Activated CD4-positive, alpha-beta memory T cell treated with anti-CD3 and anti-CD28 coated beads for 36 hours (primary cell): ENCODE data around the gene NEBL. TPM values are rescaled to one million over a fixed set of nuclear protein-coding genes. Genes with fewer than 3 reads are reported as not detected.

Experiments used
- CTCF ChIA-PET: fragments of 350-600 bp; sonication (Branson Sonifier 250); formaldehyde crosslinking; loops from one replicate; lab custom pipeline; 2021; ENCODE audit warnings: antibody characterized with exemption, inconsistent platforms; lab: Charles Lee
- POLR2A ChIA-PET: fragments of 350-600 bp; sonication (Branson Sonifier 250); formaldehyde crosslinking; loops from one replicate; lab custom pipeline; 2021; ENCODE audit warnings: antibody characterized with exemption; lab: Charles Lee
- DNase-seq: peaks from one replicate; pipeline ENCODE4 v3.0.0-alpha.2; 2020
- H3K27ac Mint-ChIP-seq: one replicate; pipeline ENCODE4 v1.8.0; 2021; ENCODE audit warnings: mixed read lengths
- H3K27me3 Mint-ChIP-seq: one replicate; pipeline ENCODE4 v1.8.0; 2021; ENCODE audit warnings: mixed read lengths
- H3K36me3 Mint-ChIP-seq: one replicate; pipeline ENCODE4 v1.8.0; 2021; ENCODE audit warnings: mixed read lengths
- H3K4me1 Mint-ChIP-seq: one replicate; pipeline ENCODE4 v1.8.0; 2021; ENCODE audit warnings: low read depth, mixed read lengths
- H3K4me3 Mint-ChIP-seq: one replicate; pipeline ENCODE4 v1.8.0; 2021; ENCODE audit warnings: mild to moderate bottlenecking, mixed read lengths
- H3K9me3 Mint-ChIP-seq: one replicate; pipeline ENCODE4 v1.8.0; 2021; ENCODE audit warnings: mixed read lengths
- intact Hi-C: fragments of 100-400 bp; cut with micrococcal nuclease; formaldehyde crosslinking; loops from one replicate; pipeline ENCODE4 v1.15.1; 2023
- total RNA-seq, 2 experiments: library from RNA; stranded (reverse); gene quantifications; one replicate each; pipeline ENCODE4 v1.2.3, GENCODE V29; 2021

Gene NEBL
- total RNA-seq, 2 experiments from 2014 or later = not detected

GRCh38 chr10:20922451-20922850 is 25.3 kb upstream of the NEBL start:
- no peak overlapping the region for H3K27ac Mint-ChIP-seq
- no peak overlapping the region for H3K4me3 Mint-ChIP-seq
- CTCF ChIA-PET = no interaction called here
- H3K36me3 Mint-ChIP-seq = no peaks in the 10 kb centered on the region
- POLR2A ChIA-PET = no interaction called here
- no peaks in the 10 kb centered on the region for H3K9me3 Mint-ChIP-seq
- intact Hi-C loops = no loop called here
- DNase-seq = no peak
- H3K4me1 Mint-ChIP-seq = no peaks in the 10 kb centered on the region
- H3K27me3 Mint-ChIP-seq = no peaks in the 10 kb centered on the region

GRCh38 chr10:20922033-20922432 is 24.9 kb upstream of the NEBL start:
- no peak overlapping the region for H3K4me3 Mint-ChIP-seq
- POLR2A ChIA-PET = no interaction called here
- no peaks in the 10 kb centered on the region for H3K4me1 Mint-ChIP-seq
- H3K36me3 Mint-ChIP-seq = no peaks in the 10 kb centered on the region
- H3K27me3 Mint-ChIP-seq = no peaks in the 10 kb centered on the region
- no peak for DNase-seq
- H3K27ac Mint-ChIP-seq = no peak overlapping the region
- H3K9me3 Mint-ChIP-seq = no peaks in the 10 kb centered on the region
- intact Hi-C loops = no loop called here
- CTCF ChIA-PET = no interaction called here

GRCh38 chr10:20920061-20920460 is 22.9 kb upstream of the NEBL start:
- POLR2A ChIA-PET = no interaction called here

GRCh38 chr10:20919481-20919880 is 22.4 kb upstream of the NEBL start:
- Mint-ChIP-seq H3K9me3 (no peaks in the 10 kb centered on the region), H3K27ac (no peak overlapping the region), H3K4me1 (no peaks in the 10 kb centered on the region), H3K27me3 (peaks cover 1% of the 10 kb centered on the region), H3K36me3 (no peaks in the 10 kb centered on the region), H3K4me3 (no peak overlapping the region)
- ChIA-PET POLR2A (no interaction called here), CTCF (no interaction called here)
- intact Hi-C loops = no loop called here
- no peak for DNase-seq

More at GRCh38 chr10:20920061-20920460, 22.9 kb upstream of the NEBL start:
- intact Hi-C loops = no loop called here
- H3K36me3 Mint-ChIP-seq = no peaks in the 10 kb centered on the region
- no peaks in the 10 kb centered on the region for H3K4me1 Mint-ChIP-seq
- H3K4me3 Mint-ChIP-seq = no peak overlapping the region
- H3K27ac Mint-ChIP-seq = no peak overlapping the region
- DNase-seq = no peak
- CTCF ChIA-PET = no interaction called here
- no peaks in the 10 kb centered on the region for H3K9me3 Mint-ChIP-seq
- H3K27me3 Mint-ChIP-seq = peaks cover 1% of the 10 kb centered on the region

- Mint-ChIP-seq H3K9me3 (no peaks in the 10 kb centered on the region), H3K4me1 (no peaks in the 10 kb centered on the region), H3K4me3 (no peak overlapping the region), H3K36me3 (no peaks in the 10 kb centered on the region), H3K27me3 (peaks cover 1% of the 10 kb centered on the region), H3K27ac (no peak overlapping the region)
- intact Hi-C loops = no loop called here
- CTCF ChIA-PET = no interaction called here
- POLR2A ChIA-PET = no interaction called here
- no peak for DNase-seq
Measured at GRCh38 chr10:20916976-20917375, 19.9 kb upstream of the NEBL start.

DNA sequence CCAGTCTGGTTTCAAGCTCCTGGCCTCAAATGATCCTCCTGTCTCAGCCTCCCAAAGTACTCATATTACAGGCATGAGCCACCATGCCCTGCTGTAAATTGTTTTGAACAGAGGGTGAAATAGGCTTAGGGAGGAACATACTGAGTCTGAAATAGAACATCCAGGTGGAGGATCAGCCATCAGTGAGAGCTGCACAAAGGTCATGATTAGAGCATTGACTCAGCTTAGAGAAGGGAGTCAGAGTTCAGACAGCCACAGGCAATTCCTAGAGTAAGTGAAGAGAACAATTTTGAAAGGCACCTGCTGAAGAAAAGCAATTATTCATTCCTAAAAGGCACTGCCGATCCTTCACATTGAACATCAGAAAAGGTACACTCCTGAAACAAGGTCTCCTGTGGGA is 15.9 kb upstream of the NEBL start:
- Mint-ChIP-seq H3K4me1 (no peaks in the 10 kb centered on the region), H3K27ac (no peak overlapping the region), H3K9me3 (no peaks in the 10 kb centered on the region), H3K4me3 (no peak overlapping the region), H3K27me3 (peaks cover 1% of the 10 kb centered on the region), H3K36me3 (no peaks in the 10 kb centered on the region)
- CTCF ChIA-PET = no interaction called here
- intact Hi-C loops = no loop called here
- no peak for DNase-seq
- POLR2A ChIA-PET = no interaction called here

GRCh38 chr10:20911626-20912025 is 14.5 kb upstream of the NEBL start:
- intact Hi-C loops = no loop called here
- no peaks in the 10 kb centered on the region for H3K36me3 Mint-ChIP-seq
- no peak overlapping the region for H3K4me3 Mint-ChIP-seq
- no peaks in the 10 kb centered on the region for H3K4me1 Mint-ChIP-seq
- H3K9me3 Mint-ChIP-seq = no peaks in the 10 kb centered on the region
- H3K27ac Mint-ChIP-seq = no peak overlapping the region
- POLR2A ChIA-PET = no interaction called here
- peaks cover 1% of the 10 kb centered on the region for H3K27me3 Mint-ChIP-seq
- CTCF ChIA-PET = no interaction called here
- DNase-seq = no peak

DNA sequence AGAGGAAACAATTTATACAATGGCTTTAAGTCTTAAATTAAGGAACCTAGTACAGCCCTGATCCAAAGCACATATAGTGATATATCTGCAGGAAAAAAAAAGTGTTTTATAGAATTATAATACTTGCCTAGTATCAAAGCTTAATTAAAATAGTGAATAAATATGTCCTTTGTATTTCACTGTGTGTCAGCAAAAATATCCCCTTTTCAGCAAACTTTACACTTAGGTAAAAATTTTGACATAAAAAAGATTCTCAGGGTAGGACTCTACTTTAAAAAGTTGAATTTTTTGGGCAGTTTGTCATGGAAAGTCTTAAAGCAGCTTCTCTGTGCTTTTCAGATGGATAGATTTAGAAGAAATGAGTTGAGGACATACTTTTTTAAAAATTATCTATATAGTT is 12.7 kb upstream of the NEBL start:
- ChIA-PET CTCF (no interaction called here), POLR2A (no interaction called here)
- Mint-ChIP-seq H3K4me1 (no peaks in the 10 kb centered on the region), H3K9me3 (no peaks in the 10 kb centered on the region), H3K36me3 (no peaks in the 10 kb centered on the region), H3K4me3 (no peak overlapping the region), H3K27ac (no peak overlapping the region), H3K27me3 (no peaks in the 10 kb centered on the region)
- intact Hi-C loops = no loop called here
- no peak for DNase-seq

DNA sequence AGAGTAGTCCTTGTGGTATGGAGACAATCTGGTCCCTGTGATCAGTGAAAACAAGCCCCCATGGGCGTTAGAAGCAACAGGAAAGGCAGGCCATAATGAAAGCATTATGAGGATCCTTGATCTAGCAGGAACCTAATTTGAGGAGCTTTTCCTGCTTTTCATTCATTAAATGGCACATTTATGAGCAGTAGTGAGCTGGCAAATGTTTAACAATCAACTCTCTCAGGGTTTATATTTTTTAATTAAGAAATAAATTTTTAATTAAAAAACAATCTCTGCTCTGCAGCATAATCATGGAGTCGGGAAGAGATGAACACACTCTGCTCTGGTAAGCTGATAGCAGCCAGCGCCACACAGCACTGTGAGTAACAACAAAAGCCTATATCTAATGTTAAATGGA is 11.3 kb upstream of the NEBL start:
- Mint-ChIP-seq H3K4me1 (no peaks in the 10 kb centered on the region), H3K27me3 (no peaks in the 10 kb centered on the region), H3K27ac (no peak overlapping the region), H3K36me3 (no peaks in the 10 kb centered on the region), H3K9me3 (peaks cover 3% of the 10 kb centered on the region), H3K4me3 (no peak overlapping the region)
- CTCF ChIA-PET = no interaction called here
- POLR2A ChIA-PET = no interaction called here
- DNase-seq = no peak
- intact Hi-C loops = no loop called here

- peaks cover 3% of the 10 kb centered on the region for H3K9me3 Mint-ChIP-seq
- CTCF ChIA-PET = no interaction called here
Measured at GRCh38 chr10:20903635-20904390, 6.7 kb upstream of the NEBL start.

GRCh38 chr10:20901110-20901509 is 4.0 kb upstream of the NEBL start:
- intact Hi-C loops = no loop called here
- DNase-seq = no peak
- no peaks in the 10 kb centered on the region for H3K27me3 Mint-ChIP-seq
- H3K4me3 Mint-ChIP-seq = no peak overlapping the region
- POLR2A ChIA-PET = no interaction called here
- H3K9me3 Mint-ChIP-seq = peaks cover 3% of the 10 kb centered on the region
- no peak overlapping the region for H3K27ac Mint-ChIP-seq
- no peaks in the 10 kb centered on the region for H3K36me3 Mint-ChIP-seq
- no peaks in the 10 kb centered on the region for H3K4me1 Mint-ChIP-seq
- CTCF ChIA-PET = no interaction called here

More at GRCh38 chr10:20903635-20904390, 6.7 kb upstream of the NEBL start:
- no peak overlapping the region for H3K4me3 Mint-ChIP-seq
- intact Hi-C loops = no loop called here
- no peaks in the 10 kb centered on the region for H3K4me1 Mint-ChIP-seq
- DNase-seq = no peak
- H3K27me3 Mint-ChIP-seq = no peaks in the 10 kb centered on the region
- H3K27ac Mint-ChIP-seq = no peak overlapping the region
- POLR2A ChIA-PET = no interaction called here
- H3K36me3 Mint-ChIP-seq = no peaks in the 10 kb centered on the region

- Mint-ChIP-seq H3K27me3 (no peaks in the 10 kb centered on the region), H3K4me1 (no peaks in the 10 kb centered on the region), H3K4me3 (no peak overlapping the region), H3K9me3 (peaks cover 3% of the 10 kb centered on the region), H3K36me3 (no peaks in the 10 kb centered on the region), H3K27ac (no peak overlapping the region)
- POLR2A ChIA-PET = no interaction called here
- no peak for DNase-seq
- CTCF ChIA-PET = no interaction called here
- intact Hi-C loops = no loop called here
Measured at GRCh38 chr10:20898866-20899535, 1.9 kb upstream of the NEBL start.

DNA sequence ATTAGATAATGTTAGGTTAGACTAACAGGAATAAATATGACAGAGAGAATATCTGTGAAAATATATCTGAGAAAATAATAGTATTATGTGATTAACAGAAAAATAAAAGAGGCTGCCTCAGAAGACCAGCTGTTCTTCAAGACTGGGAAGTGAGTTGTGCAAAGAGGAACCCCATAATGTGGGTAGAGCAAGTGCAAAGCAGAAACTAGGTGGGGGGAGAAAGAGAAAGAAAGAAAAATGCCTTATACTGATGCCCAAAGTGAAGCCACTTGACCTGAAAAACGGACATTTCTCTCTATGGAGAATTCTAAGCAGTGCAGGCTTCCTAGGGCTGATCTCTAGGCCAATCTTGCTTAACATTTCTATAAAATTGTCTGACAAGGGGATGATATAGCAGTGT is 3.8 kb downstream of the NEBL start:
- H3K27ac Mint-ChIP-seq = no peak overlapping the region
- CTCF ChIA-PET = no interaction called here

More for the DNA sequence above, 3.8 kb downstream of the NEBL start:
- POLR2A ChIA-PET = no interaction called here
- H3K4me3 Mint-ChIP-seq = no peak overlapping the region
- no peaks in the 10 kb centered on the region for H3K36me3 Mint-ChIP-seq
- no peaks in the 10 kb centered on the region for H3K4me1 Mint-ChIP-seq
- intact Hi-C loops = no loop called here
- H3K9me3 Mint-ChIP-seq = no peaks in the 10 kb centered on the region
- DNase-seq = no peak
- H3K27me3 Mint-ChIP-seq = no peaks in the 10 kb centered on the region
